ENCODE measurements around the gene UBASH3A. TPM values are rescaled to one million over a fixed set of nuclear protein-coding genes. Genes with fewer than 3 reads are reported as not detected.

The UBASH3A gene
- total RNA-seq, 1 experiment from 2014 or later: not detected

DNA sequence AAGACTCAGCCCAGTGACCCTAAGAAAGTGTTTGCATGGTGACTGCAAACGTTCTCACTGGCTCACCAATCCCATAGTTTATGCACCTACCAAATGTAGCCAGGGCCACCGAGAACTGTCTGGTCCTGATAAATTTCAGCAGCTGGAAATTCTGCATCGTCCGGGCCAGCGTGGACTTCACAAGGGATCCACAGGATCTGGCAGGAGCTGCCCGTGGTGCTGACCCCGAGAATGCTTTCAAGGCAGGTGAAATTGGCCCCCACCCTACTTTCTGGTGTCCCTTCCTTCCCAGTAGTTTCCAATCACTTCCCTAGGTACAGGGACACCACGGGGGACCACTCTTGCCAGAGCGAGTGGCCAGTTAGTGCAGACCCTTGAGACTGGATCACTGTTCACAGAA, 26.2 kb downstream of the UBASH3A start:
- no TSS peak for BruUV-seq (replicated peaks)
- H3K4me3 Mint-ChIP-seq (ENCODE audit: unreplicated experiment): no peak overlapping the region
- no peak for DNase-seq (ENCODE audit: unreplicated experiment)
- POLR2A ChIA-PET: interaction anchor here (0.5 kb wide), 1 partner anchor 551 kb away, joined by 3 read pairs; no protein-coding TSS in a partner anchor
- no peaks in the 10 kb centered on the region for H3K9me3 Mint-ChIP-seq (ENCODE audit: unreplicated experiment)
- peaks cover 3% of the 10 kb centered on the region for H3K36me3 Mint-ChIP-seq (ENCODE audit: insufficient read depth, unreplicated experiment)
- TF ChIP-seq, protein P1, sequence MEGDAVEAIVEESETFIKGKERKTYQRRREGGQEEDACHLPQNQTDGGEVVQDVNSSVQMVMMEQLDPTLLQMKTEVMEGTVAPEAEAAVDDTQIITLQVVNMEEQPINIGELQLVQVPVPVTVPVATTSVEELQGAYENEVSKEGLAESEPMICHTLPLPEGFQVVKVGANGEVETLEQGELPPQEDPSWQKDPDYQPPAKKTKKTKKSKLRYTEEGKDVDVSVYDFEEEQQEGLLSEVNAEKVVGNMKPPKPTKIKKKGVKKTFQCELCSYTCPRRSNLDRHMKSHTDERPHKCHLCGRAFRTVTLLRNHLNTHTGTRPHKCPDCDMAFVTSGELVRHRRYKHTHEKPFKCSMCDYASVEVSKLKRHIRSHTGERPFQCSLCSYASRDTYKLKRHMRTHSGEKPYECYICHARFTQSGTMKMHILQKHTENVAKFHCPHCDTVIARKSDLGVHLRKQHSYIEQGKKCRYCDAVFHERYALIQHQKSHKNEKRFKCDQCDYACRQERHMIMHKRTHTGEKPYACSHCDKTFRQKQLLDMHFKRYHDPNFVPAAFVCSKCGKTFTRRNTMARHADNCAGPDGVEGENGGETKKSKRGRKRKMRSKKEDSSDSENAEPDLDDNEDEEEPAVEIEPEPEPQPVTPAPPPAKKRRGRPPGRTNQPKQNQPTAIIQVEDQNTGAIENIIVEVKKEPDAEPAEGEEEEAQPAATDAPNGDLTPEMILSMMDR (IDR thresholded peaks at IDR 0.05; ENCODE audit: unreplicated experiment): no peak
- peaks cover 64% of the 10 kb centered on the region for H3K27me3 Mint-ChIP-seq (ENCODE audit: insufficient read depth, unreplicated experiment)
- CTCF ChIA-PET: interaction anchor here (1.2 kb wide), 1 partner anchor 119 kb away, joined by 4 read pairs; no protein-coding TSS in a partner anchor
- H3K4me1 Mint-ChIP-seq (ENCODE audit: insufficient read depth, unreplicated experiment): peaks cover 6% of the 10 kb centered on the region
- H3K27ac Mint-ChIP-seq (ENCODE audit: low read depth, unreplicated experiment): no peak overlapping the region
- intact Hi-C loops (cut with micrococcal nuclease): no loop called here

DNA sequence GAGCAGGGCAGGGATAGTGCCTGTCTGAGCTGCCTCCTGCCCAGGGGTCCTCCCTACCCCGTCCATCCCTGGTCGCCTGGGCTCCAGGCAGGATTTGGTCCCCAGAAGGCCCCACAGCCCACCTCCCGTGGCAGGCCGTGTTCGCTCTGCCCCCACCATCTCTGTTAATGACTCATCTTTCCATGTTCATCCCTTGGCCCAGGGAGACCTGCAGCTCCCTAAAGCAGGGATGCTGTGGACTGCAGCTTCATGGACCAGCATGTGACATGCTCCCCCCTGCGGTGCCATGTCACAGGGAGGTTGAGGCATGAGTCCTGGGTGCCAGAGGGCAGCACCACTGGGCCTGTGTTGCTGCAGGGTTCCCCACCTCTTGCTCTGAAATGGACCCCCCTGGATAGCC, 26.8 kb downstream of the UBASH3A start:
- CTCF ChIA-PET: interaction anchor here (0.6 kb wide), 1 partner anchor 313 kb away, joined by 3 read pairs; no protein-coding TSS in a partner anchor
- POLR2A ChIA-PET: interaction anchor here (0.5 kb wide), 1 partner anchor 552 kb away, joined by 3 read pairs; no protein-coding TSS in a partner anchor
- BruUV-seq (replicated peaks): no TSS peak
- DNase-seq (ENCODE audit: unreplicated experiment): no peak
- H3K4me1 Mint-ChIP-seq (ENCODE audit: insufficient read depth, unreplicated experiment): peaks cover 6% of the 10 kb centered on the region
- peaks cover 64% of the 10 kb centered on the region for H3K27me3 Mint-ChIP-seq (ENCODE audit: insufficient read depth, unreplicated experiment)
- intact Hi-C loops (cut with micrococcal nuclease): no loop called here
- H3K27ac Mint-ChIP-seq (ENCODE audit: low read depth, unreplicated experiment): no peak overlapping the region
- TF ChIP-seq, protein P1 (IDR thresholded peaks at IDR 0.05; ENCODE audit: unreplicated experiment): no peak
- H3K4me3 Mint-ChIP-seq (ENCODE audit: unreplicated experiment): no peak overlapping the region
- H3K36me3 Mint-ChIP-seq (ENCODE audit: insufficient read depth, unreplicated experiment): peaks cover 5% of the 10 kb centered on the region
- no peaks in the 10 kb centered on the region for H3K9me3 Mint-ChIP-seq (ENCODE audit: unreplicated experiment)

DNA sequence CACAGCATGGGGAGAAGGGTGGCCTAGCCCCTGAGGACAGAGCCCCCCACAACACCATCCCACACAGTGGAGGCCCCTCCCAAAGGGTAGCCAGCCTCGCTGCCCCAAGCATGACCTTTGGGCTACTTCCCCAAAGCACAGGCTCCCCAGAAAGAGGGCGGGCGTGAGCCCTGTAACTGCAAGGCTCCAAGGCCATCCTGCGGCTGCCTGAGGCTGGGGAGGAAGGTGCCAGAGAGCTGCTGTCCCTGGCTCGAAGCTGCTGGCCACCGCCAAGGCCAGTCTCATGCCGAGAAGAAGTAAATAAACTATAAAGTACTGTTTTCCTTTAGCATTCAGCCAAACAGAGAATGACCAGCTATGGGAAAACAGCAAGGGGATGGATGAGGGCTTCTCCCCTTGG, 27.5 kb downstream of the UBASH3A start:
- Mint-ChIP-seq H3K27ac (ENCODE audit: low read depth, unreplicated experiment) (no peak overlapping the region), H3K4me1 (ENCODE audit: insufficient read depth, unreplicated experiment) (peaks cover 6% of the 10 kb centered on the region), H3K4me3 (ENCODE audit: unreplicated experiment) (no peak overlapping the region), H3K36me3 (ENCODE audit: insufficient read depth, unreplicated experiment) (peaks cover 5% of the 10 kb centered on the region), H3K9me3 (ENCODE audit: unreplicated experiment) (no peaks in the 10 kb centered on the region), H3K27me3 (ENCODE audit: insufficient read depth, unreplicated experiment) (peaks cover 64% of the 10 kb centered on the region)
- POLR2A ChIA-PET: no interaction called here
- CTCF ChIA-PET: interaction anchor here (0.6 to 1.1 kb wide), 2 partner anchors 285 to 314 kb away, joined by 3 to 4 read pairs; no protein-coding TSS in a partner anchor
- DNase-seq (ENCODE audit: unreplicated experiment): no peak
- TF ChIP-seq, protein P1 (IDR thresholded peaks at IDR 0.05; ENCODE audit: unreplicated experiment): no peak
- intact Hi-C loops (cut with micrococcal nuclease): no loop called here
- no TSS peak for BruUV-seq (replicated peaks)

DNA sequence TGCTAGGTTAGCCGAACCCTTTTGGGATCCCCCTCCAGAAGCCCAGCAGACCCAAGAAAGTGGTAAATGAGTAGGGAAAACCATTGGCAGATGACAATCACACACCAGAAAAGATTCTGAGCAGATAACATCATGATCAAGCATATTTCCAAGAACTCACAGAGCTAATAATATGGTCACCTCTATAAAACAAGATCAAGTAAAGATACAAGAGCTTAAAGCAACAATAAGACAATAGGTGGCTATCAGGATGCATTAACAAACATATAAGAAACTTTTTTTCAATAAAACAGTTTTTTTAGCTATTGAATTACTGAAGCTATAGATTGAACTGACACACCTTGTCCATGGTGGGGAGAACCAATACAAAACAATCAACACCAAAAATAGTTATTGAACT, 29.0 kb downstream of the UBASH3A start:
- Mint-ChIP-seq H3K9me3 (ENCODE audit: unreplicated experiment) (no peaks in the 10 kb centered on the region), H3K4me1 (ENCODE audit: insufficient read depth, unreplicated experiment) (peaks cover 6% of the 10 kb centered on the region), H3K27me3 (ENCODE audit: insufficient read depth, unreplicated experiment) (peaks cover 55% of the 10 kb centered on the region), H3K27ac (ENCODE audit: low read depth, unreplicated experiment) (no peak overlapping the region), H3K4me3 (ENCODE audit: unreplicated experiment) (no peak overlapping the region), H3K36me3 (ENCODE audit: insufficient read depth, unreplicated experiment) (peaks cover 5% of the 10 kb centered on the region)
- TF ChIP-seq, protein P1 (IDR thresholded peaks at IDR 0.05; ENCODE audit: unreplicated experiment): no peak
- ChIA-PET CTCF (interaction anchor here (0.7 to 1.0 kb wide), 2 partner anchors 9 to 19 kb away, joined by 3 read pairs; no protein-coding TSS in a partner anchor), POLR2A (interaction anchor here (0.9 kb wide), 1 partner anchor 213 kb away, joined by 3 read pairs; no protein-coding TSS in a partner anchor)
- intact Hi-C loops (cut with micrococcal nuclease): no loop called here
- DNase-seq (ENCODE audit: unreplicated experiment): no peak
- no TSS peak for BruUV-seq (replicated peaks)

Data from MCF 10A (cell line).